NB4 (cell line): ENCODE data around the gene TMCC1.
A peak's percentile ranks its signal among the peaks of the same experiment; 100 is the strongest.

ENCODE experiments used
- POLR2A ChIP-seq: IDR thresholded peaks from 2 replicates; pipeline ENCODE4 v1.6.1; 2011; ENCODE audit warnings: mild to moderate bottlenecking; ENCODE audit not compliant: insufficient read length; ENCODE audit errors: extremely low read depth
- TF ChIP-seq, protein P1 (sequence below): IDR thresholded peaks from one replicate; pipeline ENCODE4 v1.5.1; 2012; ENCODE audit warnings: low read depth, low read length

DNA sequence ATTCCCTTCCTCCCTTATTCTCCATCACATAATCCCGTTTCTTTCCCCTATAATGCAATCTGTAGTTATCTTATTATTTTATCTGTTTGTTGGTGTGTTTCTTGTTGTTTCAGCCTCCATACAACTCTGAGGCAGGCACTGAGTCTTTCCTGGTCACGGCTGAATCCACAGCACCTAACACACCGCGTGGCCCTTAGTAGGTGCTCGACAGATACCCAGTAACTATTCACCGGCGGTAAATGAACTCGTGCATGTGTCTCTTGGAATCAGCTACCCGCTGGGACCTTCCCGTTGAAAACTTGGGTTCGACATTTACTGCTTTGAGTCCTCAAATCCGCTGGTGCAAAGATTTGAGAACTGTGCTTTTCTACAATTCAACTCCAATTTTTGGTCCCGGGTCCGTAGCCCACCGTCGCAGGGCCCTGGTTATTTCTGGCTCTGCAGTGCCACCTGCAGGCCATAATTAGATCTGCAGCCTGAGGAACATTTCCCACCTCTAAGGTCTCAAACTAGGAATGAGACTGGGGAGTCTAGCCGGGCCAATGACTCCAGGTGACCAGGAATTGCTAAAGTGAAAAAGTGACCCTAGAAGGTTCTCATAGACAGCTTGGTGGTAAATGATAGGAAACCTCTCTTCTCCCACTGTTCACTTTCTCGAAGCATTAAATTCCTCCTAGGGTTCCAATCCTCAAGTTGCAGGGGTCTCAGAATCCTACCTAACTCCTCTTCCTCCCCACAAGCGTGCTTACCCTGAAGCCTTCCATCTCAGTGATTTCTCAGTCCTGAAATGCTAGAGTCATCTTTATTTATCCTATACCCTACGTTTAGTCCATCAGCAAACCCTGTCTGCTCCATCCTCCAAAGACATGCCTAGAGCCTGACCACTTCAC is 41.0 kb upstream of the TMCC1 start:
- TF ChIP-seq, protein P1, sequence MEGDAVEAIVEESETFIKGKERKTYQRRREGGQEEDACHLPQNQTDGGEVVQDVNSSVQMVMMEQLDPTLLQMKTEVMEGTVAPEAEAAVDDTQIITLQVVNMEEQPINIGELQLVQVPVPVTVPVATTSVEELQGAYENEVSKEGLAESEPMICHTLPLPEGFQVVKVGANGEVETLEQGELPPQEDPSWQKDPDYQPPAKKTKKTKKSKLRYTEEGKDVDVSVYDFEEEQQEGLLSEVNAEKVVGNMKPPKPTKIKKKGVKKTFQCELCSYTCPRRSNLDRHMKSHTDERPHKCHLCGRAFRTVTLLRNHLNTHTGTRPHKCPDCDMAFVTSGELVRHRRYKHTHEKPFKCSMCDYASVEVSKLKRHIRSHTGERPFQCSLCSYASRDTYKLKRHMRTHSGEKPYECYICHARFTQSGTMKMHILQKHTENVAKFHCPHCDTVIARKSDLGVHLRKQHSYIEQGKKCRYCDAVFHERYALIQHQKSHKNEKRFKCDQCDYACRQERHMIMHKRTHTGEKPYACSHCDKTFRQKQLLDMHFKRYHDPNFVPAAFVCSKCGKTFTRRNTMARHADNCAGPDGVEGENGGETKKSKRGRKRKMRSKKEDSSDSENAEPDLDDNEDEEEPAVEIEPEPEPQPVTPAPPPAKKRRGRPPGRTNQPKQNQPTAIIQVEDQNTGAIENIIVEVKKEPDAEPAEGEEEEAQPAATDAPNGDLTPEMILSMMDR, result peak; percentile 73
- TF ChIP-seq POLR2A, result no peak
